K562 (cell line): ENCODE measurements around the gene GLIPR1L1. TPM values are rescaled to one million over a fixed set of nuclear protein-coding genes. Genes with fewer than 3 reads are reported as not detected.
A peak's percentile ranks its signal among the peaks of the same experiment; 100 is the strongest.

ENCODE experiments used
- ARHGAP35 ChIP-seq: fragments of 450-650 bp; IDR thresholded peaks from 2 replicates; pipeline ENCODE4 v1.6.1; 2018; ENCODE audit not compliant: partially characterized antibody
- KLF1 ChIP-seq: fragments of 450-650 bp; IDR thresholded peaks from 2 replicates; pipeline ENCODE4 v1.6.1; 2016; ENCODE audit warnings: missing genetic modification characterization, missing compliant biosample characterization
- MAZ ChIP-seq, 2 experiments: fragments of 450-650 bp in 1 of 2; sonication (generic) in 1 of 2; formaldehyde crosslinking; IDR thresholded peaks in 1 of 2; conservative IDR thresholded peaks in 1 of 2; 2 replicates each; pipeline versions ENCODE4 v1.4.0 to v1.5.0; 2020; ENCODE audit warnings: mild to moderate bottlenecking in 1 of 2, missing genetic modification reagents in 1 of 2
- MYBL2 ChIP-seq, 2 experiments: fragments of 450-650 bp in 1 of 2; sonication (generic) in 1 of 2; formaldehyde crosslinking in 1 of 2; IDR thresholded peaks; 2 replicates each; pipeline versions ENCODE4 v1.6.1 to v1.8.1; 2017 to 2022; ENCODE audit warnings: borderline replicate concordance in 1 of 2, inconsistent platforms in 1 of 2, low read depth in 1 of 2, mild to moderate bottlenecking in 1 of 2, missing genetic modification reagents in 1 of 2, moderate library complexity in 1 of 2
- ZNF589 ChIP-seq: fragments of 200-800 bp; sonication (Bioruptor generic); IDR thresholded peaks from 2 replicates; pipeline ENCODE4 v1.6.1; 2016; ENCODE audit warnings: low read depth, missing genetic modification characterization, missing compliant biosample characterization
- polyA plus RNA-seq, 8 experiments: library from polyadenylated mRNA; depleted of rRNA in 4 of 8; stranded (reverse) in 5 of 8; unstranded in 3 of 8; fragments of >200 nt; fragmentation: Nextera tagmentation in 2 of 8; fragmentation: Illumina TruSeq in 1 of 8; extraction: Ambion mirVana in 2 of 8; extraction: Trizol in 1 of 8; gene quantifications; 2 replicates each; pipeline versions ENCODE4 v1.2.1 to v1.2.3, GENCODE V29; 2011 to 2014; ENCODE audit warnings: inconsistent platforms in 1 of 8, missing spikeins in 1 of 8
- total RNA-seq, 7 experiments: library from RNA; depleted of rRNA in 6 of 7; stranded (reverse); fragments of >200 nt in 6 of 7; fragmentation: Illumina TruSeq in 2 of 7; extraction: Trizol in 2 of 7; gene quantifications; 2 replicates each; pipeline versions ENCODE4 v1.2.1 to v1.2.3, GENCODE V29; 2011 to 2021; ENCODE audit warnings: low replicate concordance in 1 of 7
- TF ChIP-seq, protein P1 (sequence below): fragments of 250-450 bp; sonication (Bioruptor Pico); IDR thresholded peaks from 2 replicates; pipeline ENCODE4 v1.8.0; 2022; ENCODE audit warnings: moderate library complexity, mild to moderate bottlenecking, inconsistent platforms
- TF ChIP-seq, protein P2 (sequence below), 2 experiments: IDR thresholded peaks in 1 of 2; conservative IDR thresholded peaks in 1 of 2; 2 replicates each; pipeline ENCODE4 v1.6.1; 2016; ENCODE audit warnings: low read depth in 2 of 2, mild to moderate bottlenecking in 1 of 2, missing compliant biosample characterization in 1 of 2, missing genetic modification characterization in 1 of 2, moderate library complexity in 1 of 2
- TF ChIP-seq, protein P3 (sequence below): IDR thresholded peaks from 2 replicates; pipeline ENCODE4 v1.6.1; 2011; ENCODE audit warnings: borderline replicate concordance, low read depth, mild to moderate bottlenecking, moderate library complexity, low read length; ENCODE audit not compliant: insufficient read depth, poor library complexity, severe bottlenecking
- TF ChIP-seq, protein P4 (sequence below): sonication (generic); formaldehyde crosslinking; IDR thresholded peaks from 2 replicates; pipeline ENCODE4 v1.4.0; 2020; ENCODE audit warnings: mild to moderate bottlenecking, missing genetic modification reagents
- TF ChIP-seq, protein P5 (sequence below): sonication (generic); formaldehyde crosslinking; IDR thresholded peaks from 2 replicates; pipeline ENCODE4 v1.8.0; 2022; ENCODE audit warnings: missing genetic modification reagents, mild to moderate bottlenecking, borderline replicate concordance

Gene GLIPR1L1
- total and polyA plus RNA-seq, 9 of the 15 experiments (the other 6 are each of a cell fraction or from before 2014, with no cell fraction given) = not detected

DNA sequence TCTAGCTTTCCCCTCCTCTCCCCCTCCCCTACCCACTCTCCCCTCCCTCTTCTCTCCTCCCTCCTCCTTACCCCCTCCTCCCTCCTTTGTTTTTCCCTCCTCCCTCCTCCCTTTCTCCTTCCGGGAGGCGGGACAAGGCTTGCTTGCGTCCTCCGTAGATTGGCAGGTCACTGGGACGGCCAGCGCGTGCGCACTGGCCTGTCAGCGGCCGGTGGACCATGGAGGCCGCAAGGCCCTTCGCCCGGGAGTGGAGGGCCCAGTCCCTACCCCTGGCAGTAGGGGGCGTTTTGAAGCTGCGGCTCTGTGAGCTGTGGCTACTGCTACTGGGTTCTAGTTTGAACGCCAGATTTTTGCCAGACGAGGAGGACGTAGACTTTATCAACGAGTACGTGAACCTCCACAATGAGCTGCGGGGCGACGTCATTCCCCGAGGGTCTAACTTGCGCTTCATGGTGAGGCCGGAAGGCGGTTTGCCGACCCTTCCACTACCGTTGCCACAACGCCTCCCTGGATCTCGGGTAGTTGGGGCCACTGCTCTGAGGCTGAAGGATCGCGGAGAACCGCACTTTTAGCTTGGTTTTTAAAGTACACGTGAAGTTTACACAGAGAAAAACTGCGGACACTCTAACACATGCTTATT is 56.5 kb downstream of the GLIPR1L1 start, which contains the start of gene GLIPR1L2 (continued):
- TF ChIP-seq, protein P1, sequence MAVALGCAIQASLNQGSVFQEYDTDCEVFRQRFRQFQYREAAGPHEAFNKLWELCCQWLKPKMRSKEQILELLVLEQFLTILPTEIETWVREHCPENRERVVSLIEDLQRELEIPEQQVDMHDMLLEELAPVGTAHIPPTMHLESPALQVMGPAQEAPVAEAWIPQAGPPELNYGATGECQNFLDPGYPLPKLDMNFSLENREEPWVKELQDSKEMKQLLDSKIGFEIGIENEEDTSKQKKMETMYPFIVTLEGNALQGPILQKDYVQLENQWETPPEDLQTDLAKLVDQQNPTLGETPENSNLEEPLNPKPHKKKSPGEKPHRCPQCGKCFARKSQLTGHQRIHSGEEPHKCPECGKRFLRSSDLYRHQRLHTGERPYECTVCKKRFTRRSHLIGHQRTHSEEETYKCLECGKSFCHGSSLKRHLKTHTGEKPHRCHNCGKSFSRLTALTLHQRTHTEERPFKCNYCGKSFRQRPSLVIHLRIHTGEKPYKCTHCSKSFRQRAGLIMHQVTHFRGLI (CRISPR knock-in tag) = no peak
- TF ChIP-seq, protein P2, sequence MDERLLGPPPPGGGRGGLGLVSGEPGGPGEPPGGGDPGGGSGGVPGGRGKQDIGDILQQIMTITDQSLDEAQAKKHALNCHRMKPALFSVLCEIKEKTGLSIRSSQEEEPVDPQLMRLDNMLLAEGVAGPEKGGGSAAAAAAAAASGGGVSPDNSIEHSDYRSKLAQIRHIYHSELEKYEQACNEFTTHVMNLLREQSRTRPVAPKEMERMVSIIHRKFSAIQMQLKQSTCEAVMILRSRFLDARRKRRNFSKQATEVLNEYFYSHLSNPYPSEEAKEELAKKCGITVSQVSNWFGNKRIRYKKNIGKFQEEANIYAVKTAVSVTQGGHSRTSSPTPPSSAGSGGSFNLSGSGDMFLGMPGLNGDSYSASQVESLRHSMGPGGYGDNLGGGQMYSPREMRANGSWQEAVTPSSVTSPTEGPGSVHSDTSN (CRISPR knock-in tag; IDR thresholded peaks at IDR 0.05; ENCODE audit: low read depth) = no peak
- TF ChIP-seq, protein P2 (tag; conservative IDR thresholded peaks at IDR 0.05; ENCODE audit: low read depth) = peak; percentile 82
- TF ChIP-seq MAZ (CRISPR knock-in tag; conservative IDR thresholded peaks at IDR 0.05 in 1 of 2, IDR thresholded peaks at IDR 0.05 in 1 of 2) (peak; percentile 36 to 75; a peak in 3 of 4 replicates), MYBL2 (IDR thresholded peaks at IDR 0.05; ENCODE audit: low read depth) (no peak), MYBL2 (CRISPR knock-in tag; IDR thresholded peaks at IDR 0.05; ENCODE audit: borderline replicate concordance) (no peak), ZNF589 (CRISPR knock-in tag) (no peak), ARHGAP35 (no peak), KLF1 (tag) (no peak)
- TF ChIP-seq, protein P3, sequence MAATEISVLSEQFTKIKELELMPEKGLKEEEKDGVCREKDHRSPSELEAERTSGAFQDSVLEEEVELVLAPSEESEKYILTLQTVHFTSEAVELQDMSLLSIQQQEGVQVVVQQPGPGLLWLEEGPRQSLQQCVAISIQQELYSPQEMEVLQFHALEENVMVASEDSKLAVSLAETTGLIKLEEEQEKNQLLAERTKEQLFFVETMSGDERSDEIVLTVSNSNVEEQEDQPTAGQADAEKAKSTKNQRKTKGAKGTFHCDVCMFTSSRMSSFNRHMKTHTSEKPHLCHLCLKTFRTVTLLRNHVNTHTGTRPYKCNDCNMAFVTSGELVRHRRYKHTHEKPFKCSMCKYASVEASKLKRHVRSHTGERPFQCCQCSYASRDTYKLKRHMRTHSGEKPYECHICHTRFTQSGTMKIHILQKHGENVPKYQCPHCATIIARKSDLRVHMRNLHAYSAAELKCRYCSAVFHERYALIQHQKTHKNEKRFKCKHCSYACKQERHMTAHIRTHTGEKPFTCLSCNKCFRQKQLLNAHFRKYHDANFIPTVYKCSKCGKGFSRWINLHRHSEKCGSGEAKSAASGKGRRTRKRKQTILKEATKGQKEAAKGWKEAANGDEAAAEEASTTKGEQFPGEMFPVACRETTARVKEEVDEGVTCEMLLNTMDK = peak; percentile 57
- TF ChIP-seq, protein P4, sequence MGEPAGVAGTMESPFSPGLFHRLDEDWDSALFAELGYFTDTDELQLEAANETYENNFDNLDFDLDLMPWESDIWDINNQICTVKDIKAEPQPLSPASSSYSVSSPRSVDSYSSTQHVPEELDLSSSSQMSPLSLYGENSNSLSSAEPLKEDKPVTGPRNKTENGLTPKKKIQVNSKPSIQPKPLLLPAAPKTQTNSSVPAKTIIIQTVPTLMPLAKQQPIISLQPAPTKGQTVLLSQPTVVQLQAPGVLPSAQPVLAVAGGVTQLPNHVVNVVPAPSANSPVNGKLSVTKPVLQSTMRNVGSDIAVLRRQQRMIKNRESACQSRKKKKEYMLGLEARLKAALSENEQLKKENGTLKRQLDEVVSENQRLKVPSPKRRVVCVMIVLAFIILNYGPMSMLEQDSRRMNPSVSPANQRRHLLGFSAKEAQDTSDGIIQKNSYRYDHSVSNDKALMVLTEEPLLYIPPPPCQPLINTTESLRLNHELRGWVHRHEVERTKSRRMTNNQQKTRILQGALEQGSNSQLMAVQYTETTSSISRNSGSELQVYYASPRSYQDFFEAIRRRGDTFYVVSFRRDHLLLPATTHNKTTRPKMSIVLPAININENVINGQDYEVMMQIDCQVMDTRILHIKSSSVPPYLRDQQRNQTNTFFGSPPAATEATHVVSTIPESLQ (CRISPR knock-in tag) = no peak
- TF ChIP-seq, protein P5, sequence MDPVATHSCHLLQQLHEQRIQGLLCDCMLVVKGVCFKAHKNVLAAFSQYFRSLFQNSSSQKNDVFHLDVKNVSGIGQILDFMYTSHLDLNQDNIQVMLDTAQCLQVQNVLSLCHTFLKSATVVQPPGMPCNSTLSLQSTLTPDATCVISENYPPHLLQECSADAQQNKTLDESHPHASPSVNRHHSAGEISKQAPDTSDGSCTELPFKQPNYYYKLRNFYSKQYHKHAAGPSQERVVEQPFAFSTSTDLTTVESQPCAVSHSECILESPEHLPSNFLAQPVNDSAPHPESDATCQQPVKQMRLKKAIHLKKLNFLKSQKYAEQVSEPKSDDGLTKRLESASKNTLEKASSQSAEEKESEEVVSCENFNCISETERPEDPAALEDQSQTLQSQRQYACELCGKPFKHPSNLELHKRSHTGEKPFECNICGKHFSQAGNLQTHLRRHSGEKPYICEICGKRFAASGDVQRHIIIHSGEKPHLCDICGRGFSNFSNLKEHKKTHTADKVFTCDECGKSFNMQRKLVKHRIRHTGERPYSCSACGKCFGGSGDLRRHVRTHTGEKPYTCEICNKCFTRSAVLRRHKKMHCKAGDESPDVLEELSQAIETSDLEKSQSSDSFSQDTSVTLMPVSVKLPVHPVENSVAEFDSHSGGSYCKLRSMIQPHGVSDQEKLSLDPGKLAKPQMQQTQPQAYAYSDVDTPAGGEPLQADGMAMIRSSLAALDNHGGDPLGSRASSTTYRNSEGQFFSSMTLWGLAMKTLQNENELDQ (CRISPR knock-in tag) = no peak
